ENCODE results near the gene FGF18.

Gene FGF18

DNA sequence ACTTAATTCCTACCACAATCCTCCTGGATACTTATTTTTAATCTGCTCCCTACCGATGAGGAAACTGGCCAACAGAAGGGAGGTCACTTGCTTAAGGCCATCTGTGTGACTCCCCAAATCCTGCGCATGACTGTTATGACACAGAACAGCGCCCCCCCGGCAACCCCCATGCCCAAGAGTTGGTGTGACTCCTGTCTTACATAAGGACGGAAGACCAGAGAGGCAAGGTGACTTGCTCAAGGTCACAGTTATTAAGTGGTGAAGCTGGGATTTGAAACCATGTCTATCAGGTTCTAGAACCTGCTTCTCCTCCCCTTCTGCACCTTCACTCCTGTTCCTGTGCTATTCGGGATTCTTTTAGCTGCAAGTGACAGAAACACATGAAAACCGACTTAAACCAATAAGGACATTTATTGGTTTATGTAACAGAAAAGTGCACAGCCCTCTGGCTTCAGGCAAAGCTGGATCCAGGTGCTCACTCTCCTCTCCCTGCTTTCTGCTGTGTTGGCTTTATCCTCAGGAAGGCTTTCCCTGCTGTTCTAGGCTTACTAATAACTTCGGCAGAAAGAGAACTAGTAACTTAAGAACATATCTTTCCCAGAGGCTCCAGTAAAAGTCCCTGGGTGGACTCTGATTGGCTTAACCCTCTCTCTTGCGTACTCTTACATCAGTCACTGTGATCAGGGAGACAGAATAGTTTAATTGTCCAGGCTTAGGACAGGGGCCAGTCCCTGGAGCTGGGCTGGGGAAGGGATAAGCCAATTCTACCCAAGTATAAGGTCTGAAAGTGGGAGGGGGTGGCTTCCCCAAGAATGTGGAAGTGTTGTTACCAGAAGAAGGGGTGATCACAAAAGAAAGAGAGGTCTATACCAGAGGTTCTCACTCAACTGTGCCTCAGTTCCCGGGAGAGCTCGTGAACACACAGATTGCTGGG is 43.7 kb downstream of the FGF18 start:
- Histone ChIP-seq H3K27me3 (ENCODE audit: low read depth, low read length) (peaks cover 12% of the 10 kb centered on the region; the same call in 1 of the 2 replicates), H2AFZ (ENCODE audit: low read depth, low read length) (no peak overlapping the region), H3K9me3 (ENCODE audit: insufficient read depth, low read length) (no peaks in the 10 kb centered on the region), H4K20me1 (ENCODE audit: insufficient read depth, low read length) (no peaks in the 10 kb centered on the region), H3K27ac (ENCODE audit: low read length) (no peak overlapping the region), H3K4me2 (ENCODE audit: low read length) (no peak overlapping the region), H3K9ac (ENCODE audit: low read length) (no peak overlapping the region), H3K79me2 (ENCODE audit: low read length) (no peaks in the 10 kb centered on the region), H3K4me3 (ENCODE audit: low read length) (no peak overlapping the region), H3K4me1 (ENCODE audit: low read length) (no peaks in the 10 kb centered on the region), H3K36me3 (replicated peaks; ENCODE audit: low read depth, low read length) (no peaks in the 10 kb centered on the region)
- TF ChIP-seq, protein P1, sequence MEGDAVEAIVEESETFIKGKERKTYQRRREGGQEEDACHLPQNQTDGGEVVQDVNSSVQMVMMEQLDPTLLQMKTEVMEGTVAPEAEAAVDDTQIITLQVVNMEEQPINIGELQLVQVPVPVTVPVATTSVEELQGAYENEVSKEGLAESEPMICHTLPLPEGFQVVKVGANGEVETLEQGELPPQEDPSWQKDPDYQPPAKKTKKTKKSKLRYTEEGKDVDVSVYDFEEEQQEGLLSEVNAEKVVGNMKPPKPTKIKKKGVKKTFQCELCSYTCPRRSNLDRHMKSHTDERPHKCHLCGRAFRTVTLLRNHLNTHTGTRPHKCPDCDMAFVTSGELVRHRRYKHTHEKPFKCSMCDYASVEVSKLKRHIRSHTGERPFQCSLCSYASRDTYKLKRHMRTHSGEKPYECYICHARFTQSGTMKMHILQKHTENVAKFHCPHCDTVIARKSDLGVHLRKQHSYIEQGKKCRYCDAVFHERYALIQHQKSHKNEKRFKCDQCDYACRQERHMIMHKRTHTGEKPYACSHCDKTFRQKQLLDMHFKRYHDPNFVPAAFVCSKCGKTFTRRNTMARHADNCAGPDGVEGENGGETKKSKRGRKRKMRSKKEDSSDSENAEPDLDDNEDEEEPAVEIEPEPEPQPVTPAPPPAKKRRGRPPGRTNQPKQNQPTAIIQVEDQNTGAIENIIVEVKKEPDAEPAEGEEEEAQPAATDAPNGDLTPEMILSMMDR (IDR thresholded peaks at IDR 0.05; ENCODE audit: low read depth, low read length): no peak
- no peak for TF ChIP-seq EZH2phosphoT487 (IDR thresholded peaks at IDR 0.05; ENCODE audit: low read depth)

DNA sequence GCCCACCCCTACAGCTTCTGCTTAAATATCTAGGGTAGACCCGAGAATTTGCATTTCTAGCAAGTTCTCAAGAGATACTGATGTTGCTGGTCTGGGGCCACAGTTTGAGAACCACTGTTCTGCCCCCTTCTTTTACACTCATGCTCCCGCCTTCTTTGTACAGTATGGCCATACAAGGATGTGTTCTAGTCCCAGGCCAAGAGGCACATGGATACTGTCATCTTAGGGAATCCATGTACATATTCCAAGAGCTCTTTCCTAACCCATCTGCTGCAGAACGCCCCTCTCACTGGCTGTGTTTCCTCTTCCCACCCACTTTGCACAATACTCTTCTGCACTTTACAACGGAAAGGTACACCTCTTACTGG is 44.4 kb downstream of the FGF18 start:
- H3K4me3 ChIP-seq (ENCODE audit: low read length): no peak overlapping the region
- peaks cover 10% of the 10 kb centered on the region; the same call in 1 of the 2 replicates for H3K27me3 ChIP-seq (ENCODE audit: low read depth, low read length)
- no peak overlapping the region for H3K27ac ChIP-seq (ENCODE audit: low read length)

DNA sequence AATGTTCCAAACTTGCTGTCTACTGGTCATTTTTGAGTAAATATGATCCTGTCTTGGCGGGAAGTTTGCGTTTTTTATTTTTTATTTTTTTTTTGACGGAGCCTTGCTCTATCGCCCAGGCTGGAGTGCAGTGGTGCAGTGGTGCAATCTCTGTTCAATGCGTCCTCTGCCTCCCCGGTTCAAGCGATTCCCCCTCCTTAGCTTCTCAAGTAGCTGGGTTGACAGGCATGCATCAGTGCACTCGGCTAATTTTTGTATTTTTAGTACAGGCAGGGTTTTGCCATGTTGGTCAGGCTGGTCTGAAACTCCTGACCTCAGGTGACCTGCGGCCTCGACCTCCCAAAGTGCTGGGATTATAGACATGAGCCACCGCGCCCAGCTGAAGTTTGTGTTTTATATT is 45.4 kb downstream of the FGF18 start:
- Histone ChIP-seq H3K27me3 (ENCODE audit: low read depth, low read length) (peaks cover 5% of the 10 kb centered on the region; the same call in 1 of the 2 replicates), H3K27ac (ENCODE audit: low read length) (no peak overlapping the region), H3K9ac (ENCODE audit: low read length) (no peak overlapping the region), H3K4me1 (ENCODE audit: low read length) (no peaks in the 10 kb centered on the region), H4K20me1 (ENCODE audit: insufficient read depth, low read length) (no peaks in the 10 kb centered on the region), H3K9me3 (ENCODE audit: insufficient read depth, low read length) (no peaks in the 10 kb centered on the region), H3K79me2 (ENCODE audit: low read length) (no peaks in the 10 kb centered on the region), H3K36me3 (replicated peaks; ENCODE audit: low read depth, low read length) (no peaks in the 10 kb centered on the region), H2AFZ (ENCODE audit: low read depth, low read length) (no peak overlapping the region), H3K4me2 (ENCODE audit: low read length) (no peak overlapping the region), H3K4me3 (ENCODE audit: low read length) (no peak overlapping the region)
- no peak for TF ChIP-seq EZH2phosphoT487 (IDR thresholded peaks at IDR 0.05; ENCODE audit: low read depth)
- TF ChIP-seq, protein P1 (IDR thresholded peaks at IDR 0.05; ENCODE audit: low read depth, low read length): no peak

More for the DNA sequence above, 44.4 kb downstream of the FGF18 start:
- Histone ChIP-seq H3K4me1 (ENCODE audit: low read length) (no peaks in the 10 kb centered on the region), H2AFZ (ENCODE audit: low read depth, low read length) (no peak overlapping the region), H4K20me1 (ENCODE audit: insufficient read depth, low read length) (no peaks in the 10 kb centered on the region), H3K79me2 (ENCODE audit: low read length) (no peaks in the 10 kb centered on the region), H3K36me3 (replicated peaks; ENCODE audit: low read depth, low read length) (no peaks in the 10 kb centered on the region), H3K9me3 (ENCODE audit: insufficient read depth, low read length) (no peaks in the 10 kb centered on the region), H3K4me2 (ENCODE audit: low read length) (no peak overlapping the region), H3K9ac (ENCODE audit: low read length) (no peak overlapping the region)
- TF ChIP-seq EZH2phosphoT487 (IDR thresholded peaks at IDR 0.05; ENCODE audit: low read depth): no peak
- TF ChIP-seq, protein P1 (IDR thresholded peaks at IDR 0.05; ENCODE audit: low read depth, low read length): no peak

DNA sequence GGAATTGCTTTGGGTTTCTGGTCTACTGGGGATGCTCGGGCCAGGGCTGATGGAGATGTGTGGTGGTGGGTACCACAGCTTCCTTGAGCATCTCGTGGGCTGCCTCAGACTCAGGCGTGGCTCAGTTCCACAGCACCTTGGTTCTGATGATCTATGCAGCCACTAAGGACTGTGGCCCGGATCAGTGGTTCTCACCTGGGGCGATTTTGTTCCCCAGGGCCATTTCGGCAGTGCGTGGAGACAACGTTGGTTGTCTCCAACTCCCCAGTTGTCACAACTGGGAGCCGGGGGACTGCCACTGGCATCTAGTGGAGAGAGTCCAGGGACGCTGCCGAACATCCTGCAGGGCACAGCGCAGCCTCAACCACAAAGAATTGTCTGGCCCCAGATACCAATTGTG is 47.7 kb downstream of the FGF18 start:
- Histone ChIP-seq H3K4me3 (ENCODE audit: low read length) (no peak overlapping the region), H3K4me2 (ENCODE audit: low read length) (no peak overlapping the region), H2AFZ (ENCODE audit: low read depth, low read length) (no peak overlapping the region), H4K20me1 (ENCODE audit: insufficient read depth, low read length) (0 out of 2 replicates have a peak, but pooled peaks cover 2% of the 10 kb centered on the region), H3K4me1 (ENCODE audit: low read length) (no peaks in the 10 kb centered on the region), H3K27ac (ENCODE audit: low read length) (no peak overlapping the region), H3K9ac (ENCODE audit: low read length) (no peak overlapping the region), H3K79me2 (ENCODE audit: low read length) (no peaks in the 10 kb centered on the region), H3K9me3 (ENCODE audit: insufficient read depth, low read length) (no peaks in the 10 kb centered on the region), H3K27me3 (ENCODE audit: low read depth, low read length) (peaks cover 10% of the 10 kb centered on the region; the same call in 1 of the 2 replicates), H3K36me3 (replicated peaks; ENCODE audit: low read depth, low read length) (no peaks in the 10 kb centered on the region)
- TF ChIP-seq EZH2phosphoT487 (IDR thresholded peaks at IDR 0.05; ENCODE audit: low read depth): no peak
- TF ChIP-seq, protein P1 (IDR thresholded peaks at IDR 0.05; ENCODE audit: low read depth, low read length): no peak
